T1000 (cell line): ENCODE data around the gene ATXN1.

Experiments used
- DNase-seq: peaks from one replicate; lab custom pipeline; 2025; ENCODE audit warnings: mixed read lengths; lab: John Stamatoyannopoulos, UW

Gene ATXN1

GRCh38 chr6:16673011-16673797 lies 88.1 kb downstream of the ATXN1 start:
- no peak for DNase-seq

- DNase-seq = no peak
Measured at GRCh38 chr6:16671302-16672289, 89.7 kb downstream of the ATXN1 start.

GRCh38 chr6:16670617-16671051 lies 90.6 kb downstream of the ATXN1 start:
- no peak for DNase-seq

GRCh38 chr6:16670183-16670582 lies 91.1 kb downstream of the ATXN1 start:
- no peak for DNase-seq

- no peak for DNase-seq
Measured at GRCh38 chr6:16669227-16669626, 92.0 kb downstream of the ATXN1 start.

- no peak for DNase-seq
Measured at GRCh38 chr6:16667509-16667908, 93.8 kb downstream of the ATXN1 start.

- no peak for DNase-seq
Measured at GRCh38 chr6:16665992-16666391, 95.3 kb downstream of the ATXN1 start.

- no peak for DNase-seq
Measured at GRCh38 chr6:16665182-16665581, 96.1 kb downstream of the ATXN1 start.

- no peak for DNase-seq
Measured at GRCh38 chr6:16663901-16664300, 97.4 kb downstream of the ATXN1 start.

- no peak for DNase-seq
Measured at GRCh38 chr6:16660157-16660497, 101.1 kb downstream of the ATXN1 start.

GRCh38 chr6:16659466-16660156 lies 101.6 kb downstream of the ATXN1 start:
- no peak for DNase-seq

- no peak for DNase-seq
Measured at GRCh38 chr6:16658348-16659034, 102.8 kb downstream of the ATXN1 start.

- no peak for DNase-seq
Measured at GRCh38 chr6:16657768-16658167, 103.5 kb downstream of the ATXN1 start.

GRCh38 chr6:16656451-16656850 lies 104.8 kb downstream of the ATXN1 start:
- no peak for DNase-seq

GRCh38 chr6:16654701-16655100 lies 106.6 kb downstream of the ATXN1 start:
- no peak for DNase-seq

- DNase-seq = no peak
Measured at GRCh38 chr6:16653226-16653625, 108.0 kb downstream of the ATXN1 start.

- DNase-seq = no peak
Measured at GRCh38 chr6:16651871-16652270, 109.4 kb downstream of the ATXN1 start.

GRCh38 chr6:16649890-16650289 lies 111.4 kb downstream of the ATXN1 start:
- DNase-seq = no peak

GRCh38 chr6:16649241-16649640 lies 112.0 kb downstream of the ATXN1 start:
- no peak for DNase-seq

GRCh38 chr6:16648003-16648402 lies 113.3 kb downstream of the ATXN1 start:
- DNase-seq = no peak

- DNase-seq = no peak
Measured at GRCh38 chr6:16647422-16647821, 113.8 kb downstream of the ATXN1 start.
